Activated T-cell treated with anti-CD3 and anti-CD28 coated beads, Interleukin-2, amount 50 U/mL, for 72 hours (primary cell): Measurements from ENCODE around the gene FAM187B. TPM values are rescaled to one million over a fixed set of nuclear protein-coding genes. Genes with fewer than 3 reads are reported as not detected.
"Not testable (repeated sequence)": the region's sequence is repeated elsewhere in the genome, so short reads cannot be mapped to it uniquely, and the experiment has no call there.

ENCODE experiments used
- ATAC-seq, 2 donors: fragments of 150-1000 bp; cut with Tn5 transposase; replicated peaks in 1 of 2; 2 replicates each; pipeline ENCODE4 v1.10.0; 2021; ENCODE audit warnings: moderate library complexity in 2 of 2, mild to moderate bottlenecking in 1 of 2
- DNase-seq, 2 donors: peaks; one replicate each; pipeline ENCODE4 v3.0.0; 2021 to 2022; ENCODE audit warnings: mixed read lengths in 1 of 2
- H3K27ac Mint-ChIP-seq: one replicate; pipeline ENCODE4 v1.8.0; 2022; ENCODE audit warnings: mild to moderate bottlenecking, moderate library complexity, mixed read lengths
- H3K27me3 Mint-ChIP-seq: one replicate; pipeline ENCODE4 v1.8.0; 2022; ENCODE audit warnings: low read depth, mixed read lengths
- H3K36me3 Mint-ChIP-seq, 2 donors: one replicate each; pipeline ENCODE4 v1.8.0; 2022; ENCODE audit warnings: mixed read lengths in 2 of 2, mild to moderate bottlenecking in 1 of 2; ENCODE audit not compliant: insufficient read depth in 2 of 2
- H3K4me1 Mint-ChIP-seq: one replicate; pipeline ENCODE4 v1.8.0; 2022; ENCODE audit warnings: low read depth, mixed read lengths
- H3K4me3 Mint-ChIP-seq, 2 donors: one replicate each; pipeline ENCODE4 v1.8.0; 2022; ENCODE audit warnings: mild to moderate bottlenecking in 2 of 2, mixed read lengths in 2 of 2, moderate library complexity in 2 of 2
- H3K9me3 Mint-ChIP-seq, 2 donors: one replicate each; pipeline ENCODE4 v1.8.0; 2022; ENCODE audit warnings: mixed read lengths in 2 of 2
- total RNA-seq, 2 donors: library from RNA; stranded (reverse); gene quantifications; one replicate each; pipeline ENCODE4 v1.2.3, GENCODE V29; 2022

FAM187B gene
- total RNA-seq, 2 donors from 2014 or later = not detected

GRCh38 chr19:35220973-35221590 lies 7.5 kb downstream of the FAM187B start:
- H3K36me3 Mint-ChIP-seq = peaks cover 10 to 13% of the 10 kb centered on the region in 2 donors
- not testable (repeated sequence) for ATAC-seq, H3K27me3 Mint-ChIP-seq, H3K4me3 Mint-ChIP-seq, H3K9me3 Mint-ChIP-seq, H3K27ac Mint-ChIP-seq, DNase-seq
- peaks cover 11% of the 10 kb centered on the region for H3K4me1 Mint-ChIP-seq

DNA sequence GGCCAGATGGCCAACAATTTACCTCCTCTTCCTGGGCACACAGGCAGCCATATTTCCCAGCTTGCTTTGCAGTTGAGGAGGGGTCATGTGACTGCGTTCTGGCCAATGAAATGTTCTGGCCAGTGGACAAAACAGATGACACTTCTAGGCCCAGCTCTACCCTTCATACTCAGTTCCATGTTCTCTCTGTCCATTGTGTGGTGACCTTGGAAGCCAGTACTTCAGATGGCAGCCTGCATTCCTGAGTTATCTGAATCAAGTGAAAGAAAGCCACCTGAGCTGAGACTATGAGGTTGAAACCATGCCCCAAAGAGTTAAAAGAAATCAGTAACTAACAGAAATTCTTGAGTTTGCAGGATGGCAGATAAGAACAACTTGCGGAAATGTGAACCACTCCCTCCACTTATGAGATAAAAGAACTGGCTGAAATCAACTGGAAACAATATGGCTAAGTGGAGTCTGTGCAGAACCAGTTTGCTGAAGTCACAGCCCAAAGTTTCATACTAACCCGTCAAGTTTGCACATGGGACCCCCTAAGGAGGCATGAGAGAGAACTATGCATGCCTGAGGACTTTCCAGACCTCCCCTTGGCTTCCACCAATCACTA lies 8.1 kb downstream of the FAM187B start:
- Mint-ChIP-seq H3K4me1 (peaks cover 17% of the 10 kb centered on the region), H3K27ac (no peak overlapping the region), H3K36me3 (peaks cover 10 to 13% of the 10 kb centered on the region in 2 donors)

DNA sequence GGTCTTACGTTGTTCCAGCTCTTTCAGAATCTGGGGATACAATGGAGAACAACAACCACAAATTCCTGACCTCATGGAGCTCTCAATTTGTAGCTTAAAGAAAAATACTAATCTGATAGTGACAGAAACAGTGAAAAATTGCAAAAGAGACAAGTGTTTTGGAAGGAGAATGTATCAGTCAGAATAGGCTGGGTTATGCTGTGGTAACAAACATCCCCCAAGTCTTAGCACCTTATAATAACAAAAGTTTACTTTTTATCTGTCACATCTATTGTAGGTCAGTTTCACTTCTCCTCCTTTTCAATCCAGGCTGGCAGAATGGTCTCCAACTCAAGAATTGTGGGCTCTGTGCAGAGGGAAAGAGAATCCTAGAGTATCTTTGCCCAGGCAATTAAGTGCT lies 9.5 kb downstream of the FAM187B start:
- H3K4me3 Mint-ChIP-seq = no peak overlapping the region
- H3K4me1 Mint-ChIP-seq = peaks cover 31% of the 10 kb centered on the region
- H3K27ac Mint-ChIP-seq = no peak overlapping the region
- H3K9me3 Mint-ChIP-seq = peaks cover 7 to 8% of the 10 kb centered on the region in 2 donors
- H3K36me3 Mint-ChIP-seq = peaks cover 10 to 13% of the 10 kb centered on the region in 2 donors
- DNase-seq = no peak
- H3K27me3 Mint-ChIP-seq = no peaks in the 10 kb centered on the region
- no peak for ATAC-seq

More for the DNA sequence above, 8.1 kb downstream of the FAM187B start:
- Mint-ChIP-seq H3K9me3 (peaks cover 7 to 8% of the 10 kb centered on the region in 2 donors), H3K4me3 (no peak overlapping the region), H3K27me3 (no peaks in the 10 kb centered on the region)
- DNase-seq = no peak
- ATAC-seq = no peak

DNA sequence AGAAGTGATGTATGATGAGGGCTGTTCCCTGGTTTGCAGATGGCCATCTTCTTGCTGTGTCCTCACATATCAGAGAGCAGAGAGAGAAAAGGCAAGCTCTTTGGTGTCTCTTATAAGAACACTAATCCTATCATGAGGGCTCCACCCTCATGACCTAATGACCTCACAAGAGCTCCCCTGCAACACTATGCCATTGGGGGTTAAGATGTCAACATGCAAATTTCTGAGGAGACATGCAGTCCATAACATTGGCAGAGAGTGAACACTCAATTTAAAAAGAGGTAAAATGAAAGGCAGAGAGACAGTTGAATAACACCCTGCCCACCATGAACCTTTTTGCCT lies 10.9 kb downstream of the FAM187B start:
- Mint-ChIP-seq H3K4me3 (no peak overlapping the region), H3K36me3 (peaks cover 10 to 13% of the 10 kb centered on the region in 2 donors), H3K9me3 (peaks cover 7 to 8% of the 10 kb centered on the region in 2 donors), H3K27me3 (no peaks in the 10 kb centered on the region), H3K4me1 (peaks cover 45% of the 10 kb centered on the region), H3K27ac (no peak overlapping the region)
- ATAC-seq = no peak
- DNase-seq = no peak

DNA sequence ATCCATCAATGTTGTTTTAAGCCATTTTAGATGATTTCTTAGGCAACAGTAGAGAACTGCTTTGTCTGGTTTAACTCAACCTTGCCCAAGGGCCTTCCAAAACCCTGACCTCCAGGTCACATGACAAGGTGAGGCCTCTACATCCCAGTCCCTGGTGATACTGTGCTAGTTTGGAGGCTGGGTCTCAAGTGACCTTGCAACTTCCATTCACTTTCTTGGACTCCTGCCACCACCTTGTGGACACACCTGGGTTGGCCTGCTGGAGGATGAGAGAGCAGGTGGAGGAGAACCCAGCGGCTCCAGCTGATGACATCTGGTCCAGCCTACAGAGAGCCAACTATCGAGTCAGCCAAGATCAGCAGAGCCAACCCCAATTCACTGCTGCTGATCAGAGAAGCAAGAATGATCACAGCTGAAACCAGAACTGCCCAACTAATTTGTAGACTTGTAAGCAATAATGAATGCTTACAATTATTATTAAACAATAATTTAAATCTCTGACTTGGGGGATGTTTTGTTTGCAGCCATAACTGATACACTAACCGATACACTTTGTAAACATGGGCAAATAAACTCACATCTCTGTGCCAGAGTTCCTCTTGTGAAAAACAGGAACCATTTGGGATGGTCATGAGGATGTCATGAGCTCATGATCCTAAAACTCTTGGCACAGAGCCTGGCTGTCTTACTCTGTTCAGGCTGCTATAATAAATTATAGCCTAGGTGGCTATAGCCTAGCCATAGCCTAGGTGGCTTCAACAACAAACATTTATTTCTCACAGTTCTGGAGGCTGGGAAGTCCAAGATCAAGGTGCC lies 11.5 kb downstream of the FAM187B start:
- H3K27me3 Mint-ChIP-seq = no peaks in the 10 kb centered on the region
- no peak for ATAC-seq
- no peak overlapping the region for H3K27ac Mint-ChIP-seq
- DNase-seq = peak; percentile 55 to 61
- H3K9me3 Mint-ChIP-seq = peaks cover 7 to 8% of the 10 kb centered on the region in 2 donors
- H3K4me3 Mint-ChIP-seq = no peak overlapping the region
- peaks cover 50% of the 10 kb centered on the region for H3K4me1 Mint-ChIP-seq
- peaks cover 10 to 13% of the 10 kb centered on the region in 2 donors for H3K36me3 Mint-ChIP-seq

- H3K27me3 Mint-ChIP-seq = no peaks in the 10 kb centered on the region
- ATAC-seq (no peak), DNase-seq (no peak)
- peaks cover 7 to 8% of the 10 kb centered on the region in 2 donors for H3K9me3 Mint-ChIP-seq
- peak overlapping the region; percentile 36 for H3K27ac Mint-ChIP-seq
- peaks cover 59% of the 10 kb centered on the region for H3K4me1 Mint-ChIP-seq
- no peak overlapping the region for H3K4me3 Mint-ChIP-seq
- H3K36me3 Mint-ChIP-seq = peaks cover 12 to 13% of the 10 kb centered on the region in 2 donors
Observed at GRCh38 chr19:35216016-35216832, 12.3 kb downstream of the FAM187B start.

GRCh38 chr19:35214766-35215422 lies 13.6 kb downstream of the FAM187B start:
- Mint-ChIP-seq H3K9me3 (peaks cover 7 to 8% of the 10 kb centered on the region in 2 donors), H3K36me3 (peaks cover 12 to 13% of the 10 kb centered on the region in 2 donors), H3K27ac (peak overlapping the region; percentile 81), H3K4me3 (no peak overlapping the region), H3K4me1 (peaks cover 68% of the 10 kb centered on the region), H3K27me3 (no peaks in the 10 kb centered on the region)
- ATAC-seq = no peak
- no peak for DNase-seq

DNA sequence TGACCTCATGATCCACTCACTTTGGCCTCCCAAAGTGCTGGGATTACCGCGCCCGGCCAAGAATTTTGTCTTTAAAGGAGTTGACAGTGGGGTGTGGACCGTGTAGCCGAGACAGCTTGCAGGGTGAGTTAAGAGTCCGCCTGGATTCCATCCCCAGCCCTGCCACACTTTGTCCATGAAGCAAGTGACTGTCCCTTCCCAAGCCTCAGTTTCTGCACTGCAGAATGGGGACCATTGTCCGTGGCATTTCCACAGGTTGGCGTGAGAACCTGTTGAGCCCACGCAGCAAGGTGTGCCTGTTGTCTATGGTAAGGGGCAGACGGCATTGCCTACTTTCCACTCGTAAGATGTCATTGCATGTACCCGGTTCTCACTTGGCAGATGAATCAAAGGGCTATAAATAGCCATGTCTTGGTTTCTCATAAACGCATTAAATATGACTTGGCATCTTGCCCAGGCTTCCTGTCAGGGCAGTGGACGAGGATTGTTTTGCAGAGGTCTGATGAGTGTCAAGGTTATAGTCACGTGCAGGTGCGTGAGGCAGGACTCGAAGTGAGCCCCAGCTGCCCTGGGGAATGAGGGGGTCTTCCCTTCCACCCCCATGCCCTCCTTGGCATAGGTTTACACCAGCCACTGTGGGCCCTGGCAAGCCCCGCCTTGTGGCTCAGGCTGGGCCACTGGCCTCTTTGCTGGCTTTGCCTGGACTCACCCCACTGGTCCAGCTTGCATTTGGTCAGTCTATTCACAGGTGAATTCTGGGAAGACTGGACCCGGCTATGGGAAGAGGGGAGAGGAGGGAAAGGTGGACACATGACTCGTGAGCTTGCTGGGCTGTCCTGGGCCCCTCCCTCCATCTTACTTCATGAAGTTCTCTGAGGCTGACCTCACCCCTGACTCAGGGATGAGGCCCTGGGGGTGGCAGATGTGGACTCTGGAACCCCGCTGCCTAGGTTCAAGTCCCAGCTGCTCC lies 14.6 kb downstream of the FAM187B start:
- DNase-seq = peak; percentile 86 to 88
- Mint-ChIP-seq H3K4me1 (peaks cover 74% of the 10 kb centered on the region), H3K36me3 (peaks cover 7 to 9% of the 10 kb centered on the region in 2 donors), H3K4me3 (peak overlapping the region; percentile 62 to 78), H3K9me3 (peaks cover 2 to 4% of the 10 kb centered on the region in 2 donors), H3K27ac (peak overlapping the region; percentile 91), H3K27me3 (no peaks in the 10 kb centered on the region)
- peak; percentile 82 to 86 for ATAC-seq

DNA sequence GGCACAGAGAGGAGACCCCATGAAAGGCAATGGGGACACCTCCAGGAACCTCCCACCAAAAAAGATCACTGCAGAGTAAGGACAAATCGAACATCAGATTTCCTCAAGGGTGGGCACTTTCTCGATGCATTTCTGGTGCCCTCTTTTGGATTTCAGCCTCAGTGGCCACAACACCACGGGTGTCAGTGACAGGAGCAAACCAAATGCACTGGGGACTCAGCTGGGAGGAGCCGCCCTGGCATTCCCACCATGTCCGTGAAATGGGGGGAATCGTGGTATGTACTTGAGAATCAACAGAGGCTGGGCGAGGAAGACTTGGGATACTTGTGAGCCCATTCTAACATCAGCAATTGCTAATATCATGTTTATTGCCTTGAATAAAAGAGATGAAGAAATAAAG lies 16.3 kb downstream of the FAM187B start:
- Mint-ChIP-seq H3K4me1 (peaks cover 85% of the 10 kb centered on the region), H3K27ac (peak overlapping the region; percentile 94), H3K36me3 (peaks cover 3 to 6% of the 10 kb centered on the region in 2 donors), H3K27me3 (no peaks in the 10 kb centered on the region), H3K4me3 (peak overlapping the region; percentile 78 to 89), H3K9me3 (peaks cover 2% of the 10 kb centered on the region in 2 donors)
- DNase-seq (no peak), ATAC-seq (no peak)

DNA sequence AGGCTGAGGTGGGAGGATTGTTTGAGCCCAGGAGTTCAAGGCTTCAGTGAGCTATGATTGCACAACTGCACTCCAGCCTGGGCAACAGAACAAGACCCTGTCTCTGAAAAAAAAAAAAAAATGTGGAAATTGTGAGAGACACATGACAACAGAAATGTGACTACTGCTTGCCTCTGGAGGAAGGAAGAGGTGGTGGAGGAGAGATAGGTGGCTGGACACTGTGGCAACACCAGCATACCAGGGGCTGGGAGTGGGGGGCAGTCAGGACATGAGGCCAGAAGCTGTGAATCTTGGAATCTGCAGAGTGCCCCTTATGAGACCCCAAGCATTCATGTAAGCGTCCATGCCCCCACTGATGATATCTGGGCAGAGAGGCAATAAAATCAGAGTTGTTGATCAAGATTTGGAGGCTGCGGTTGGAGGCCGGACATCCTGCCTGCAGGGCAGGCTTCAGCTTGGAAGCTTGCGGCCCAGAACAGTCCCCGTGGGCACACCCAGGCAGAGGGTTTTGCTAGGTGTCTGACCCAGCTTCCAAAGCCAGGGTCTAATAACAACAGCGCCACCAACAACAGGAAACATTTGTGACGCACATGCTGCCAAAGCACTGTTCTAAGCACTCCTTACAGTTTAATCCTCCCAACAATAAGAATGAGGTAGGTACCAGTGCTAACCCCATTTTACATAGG lies 16.9 kb downstream of the FAM187B start:
- H3K4me1 Mint-ChIP-seq = peaks cover 86% of the 10 kb centered on the region
- H3K27ac Mint-ChIP-seq = peak overlapping the region; percentile 94
- H3K27me3 Mint-ChIP-seq = no peaks in the 10 kb centered on the region
- ATAC-seq (peak; percentile 14 to 17), DNase-seq (peak; percentile 58 to 73)
- H3K36me3 Mint-ChIP-seq = peaks cover 3 to 5% of the 10 kb centered on the region in 2 donors
- no peaks in the 10 kb centered on the region for H3K9me3 Mint-ChIP-seq
- H3K4me3 Mint-ChIP-seq = peak overlapping the region; percentile 78 to 89

GRCh38 chr19:35209646-35210045 lies 18.9 kb downstream of the FAM187B start:
- Mint-ChIP-seq H3K27ac (peak overlapping the region; percentile 35), H3K4me3 (no peak overlapping the region), H3K9me3 (no peaks in the 10 kb centered on the region), H3K36me3 (peaks cover 0 to 5% of the 10 kb centered on the region in 2 donors), H3K27me3 (no peaks in the 10 kb centered on the region), H3K4me1 (peaks cover 86% of the 10 kb centered on the region)
- no peak for DNase-seq
- ATAC-seq = no peak
